IPS DF 6.9 (cell line): ENCODE results near the gene PAQR8.

ENCODE experiments used
- DNase-seq: peaks from one replicate; pipeline ENCODE4 v3.0.0-alpha.2; 2013; ENCODE audit warnings: low read depth, low spot score
- H3K27ac ChIP-seq: one replicate; pipeline ENCODE4 v1.5.1; 2013; ENCODE audit warnings: low read length, control low read depth
- H3K27me3 ChIP-seq: 2 replicates; pipeline ENCODE4 v1.6.1; 2013; ENCODE audit warnings: mild to moderate bottlenecking, low read length; ENCODE audit not compliant: control insufficient read depth, insufficient read depth
- H3K36me3 ChIP-seq: 2 replicates; pipeline ENCODE4 v1.6.1; 2013; ENCODE audit warnings: low read length; ENCODE audit not compliant: control insufficient read depth, insufficient read depth
- H3K4me1 ChIP-seq: 2 replicates; pipeline ENCODE4 v1.6.1; 2013; ENCODE audit warnings: low read length; ENCODE audit not compliant: control insufficient read depth, insufficient read depth
- H3K4me3 ChIP-seq: 2 replicates; pipeline ENCODE4 v1.5.1; 2013; ENCODE audit warnings: mild to moderate bottlenecking, low read length
- H3K9me3 ChIP-seq: 2 replicates; pipeline ENCODE4 v1.6.1; 2013; ENCODE audit warnings: low read length, inconsistent platforms; ENCODE audit not compliant: control insufficient read depth, insufficient read depth
- WGBS: extraction: QIAGEN DNeasy Blood & Tissue Kit; methylation state at CpG from one replicate; pipeline ENCODE4 v1.1.7; 2013; ENCODE audit warnings: mixed read lengths, missing lambda C conversion rate; ENCODE audit not compliant: insufficient read length, insufficient coverage; 5-methylcytosine and 5-hydroxymethylcytosine counted together

PAQR8 gene

GRCh38 chr6:52407467-52407866 lies 45.5 kb downstream of the PAQR8 start:
- no peak for DNase-seq
- Histone ChIP-seq H3K4me3 (no peak overlapping the region), H3K27ac (no peak overlapping the region), H3K36me3 (peaks cover 2% of the 10 kb centered on the region; the same call in 1 of the 2 replicates), H3K27me3 (no peaks in the 10 kb centered on the region), H3K4me1 (no peaks in the 10 kb centered on the region), H3K9me3 (no peaks in the 10 kb centered on the region)

- no peak overlapping the region for H3K27ac ChIP-seq
- no peaks in the 10 kb centered on the region for H3K27me3 ChIP-seq
- no CpG with 5 or more reads among the region's 1 CpG for WGBS
- no peaks in the 10 kb centered on the region for H3K9me3 ChIP-seq
- DNase-seq = no peak
- H3K36me3 ChIP-seq = no peaks in the 10 kb centered on the region
- no peak overlapping the region for H3K4me3 ChIP-seq
- no peaks in the 10 kb centered on the region for H3K4me1 ChIP-seq
Observed at GRCh38 chr6:52409499-52409898, 47.5 kb downstream of the PAQR8 start.

- Histone ChIP-seq H3K9me3 (no peaks in the 10 kb centered on the region), H3K27ac (no peak overlapping the region), H3K4me1 (no peaks in the 10 kb centered on the region), H3K4me3 (no peak overlapping the region), H3K27me3 (no peaks in the 10 kb centered on the region), H3K36me3 (no peaks in the 10 kb centered on the region)
- DNase-seq = no peak
Observed at GRCh38 chr6:52410979-52411378, 49.0 kb downstream of the PAQR8 start.

- Histone ChIP-seq H3K36me3 (no peaks in the 10 kb centered on the region), H3K27me3 (no peaks in the 10 kb centered on the region), H3K27ac (no peak overlapping the region), H3K4me3 (no peak overlapping the region), H3K4me1 (no peaks in the 10 kb centered on the region), H3K9me3 (no peaks in the 10 kb centered on the region)
- no CpG with 5 or more reads among the region's 4 CpGs for WGBS
- no peak for DNase-seq
Observed at GRCh38 chr6:52411911-52412310, 50.0 kb downstream of the PAQR8 start.

- H3K27me3 ChIP-seq = no peaks in the 10 kb centered on the region
- no peaks in the 10 kb centered on the region for H3K4me1 ChIP-seq
- no peak overlapping the region for H3K4me3 ChIP-seq
- no CpG with 5 or more reads among the region's 1 CpG for WGBS
- H3K9me3 ChIP-seq = no peaks in the 10 kb centered on the region
- H3K27ac ChIP-seq = no peak overlapping the region
- no peak for DNase-seq
- H3K36me3 ChIP-seq = no peaks in the 10 kb centered on the region
Observed at GRCh38 chr6:52415333-52415732, 53.4 kb downstream of the PAQR8 start.

GRCh38 chr6:52415917-52416628 lies 54.1 kb downstream of the PAQR8 start:
- WGBS = no CpG with 5 or more reads among the region's 6 CpGs
- no peaks in the 10 kb centered on the region for H3K9me3 ChIP-seq
- no peaks in the 10 kb centered on the region for H3K4me1 ChIP-seq
- DNase-seq = no peak
- H3K36me3 ChIP-seq = no peaks in the 10 kb centered on the region
- H3K27me3 ChIP-seq = no peaks in the 10 kb centered on the region
- no peak overlapping the region for H3K4me3 ChIP-seq
- H3K27ac ChIP-seq = no peak overlapping the region

GRCh38 chr6:52416629-52417151 lies 54.7 kb downstream of the PAQR8 start:
- Histone ChIP-seq H3K36me3 (no peaks in the 10 kb centered on the region), H3K27me3 (no peaks in the 10 kb centered on the region), H3K4me1 (no peaks in the 10 kb centered on the region), H3K4me3 (no peak overlapping the region), H3K9me3 (no peaks in the 10 kb centered on the region), H3K27ac (no peak overlapping the region)
- peak; percentile 75 for DNase-seq
- no CpG with 5 or more reads among the region's 1 CpG for WGBS

GRCh38 chr6:52417675-52418111 lies 55.7 kb downstream of the PAQR8 start:
- no CpG with 5 or more reads among the region's 5 CpGs for WGBS
- Histone ChIP-seq H3K4me3 (no peak overlapping the region), H3K27me3 (no peaks in the 10 kb centered on the region), H3K9me3 (no peaks in the 10 kb centered on the region), H3K4me1 (no peaks in the 10 kb centered on the region), H3K27ac (no peak overlapping the region), H3K36me3 (no peaks in the 10 kb centered on the region)
- DNase-seq = no peak

GRCh38 chr6:52418606-52419005 lies 56.7 kb downstream of the PAQR8 start:
- Histone ChIP-seq H3K27ac (no peak overlapping the region), H3K36me3 (no peaks in the 10 kb centered on the region), H3K4me1 (no peaks in the 10 kb centered on the region), H3K4me3 (no peak overlapping the region), H3K27me3 (no peaks in the 10 kb centered on the region), H3K9me3 (no peaks in the 10 kb centered on the region)
- no CpG with 5 or more reads among the region's 2 CpGs for WGBS
- no peak for DNase-seq

- Histone ChIP-seq H3K27ac (no peak within 1 kb of the TSS), H3K4me3 (peak within 1 kb of the TSS; percentile 75), H3K27me3 (no peaks in the 10 kb centered on the region), H3K9me3 (no peaks in the 10 kb centered on the region), H3K36me3 (peaks cover 2% of the 10 kb centered on the region; the same call in 1 of the 2 replicates), H3K4me1 (peaks cover 3% of the 10 kb centered on the region)
- peak; percentile 92 for DNase-seq
- WGBS = no CpG with 5 or more reads among the region's 57 CpGs
Observed at GRCh38 chr6:52419809-52420667, 58.1 kb downstream of the PAQR8 start, which contains the start of gene EFHC1. EFHC1 (plus strand) TSS chr6:52420342; CDS start chr6:52420411, 69 bp downstream.
